HG03045 (cell line): Measurements from ENCODE around the gene UQCR11.

Experiments used
- ATAC-seq: cut with Tn5 transposase; IDR thresholded peaks from one replicate; pipeline ENCODE4 v1.9.1; 2021; ENCODE audit warnings: mild to moderate bottlenecking, moderate library complexity; ENCODE audit not compliant: unreplicated experiment

Gene UQCR11

DNA sequence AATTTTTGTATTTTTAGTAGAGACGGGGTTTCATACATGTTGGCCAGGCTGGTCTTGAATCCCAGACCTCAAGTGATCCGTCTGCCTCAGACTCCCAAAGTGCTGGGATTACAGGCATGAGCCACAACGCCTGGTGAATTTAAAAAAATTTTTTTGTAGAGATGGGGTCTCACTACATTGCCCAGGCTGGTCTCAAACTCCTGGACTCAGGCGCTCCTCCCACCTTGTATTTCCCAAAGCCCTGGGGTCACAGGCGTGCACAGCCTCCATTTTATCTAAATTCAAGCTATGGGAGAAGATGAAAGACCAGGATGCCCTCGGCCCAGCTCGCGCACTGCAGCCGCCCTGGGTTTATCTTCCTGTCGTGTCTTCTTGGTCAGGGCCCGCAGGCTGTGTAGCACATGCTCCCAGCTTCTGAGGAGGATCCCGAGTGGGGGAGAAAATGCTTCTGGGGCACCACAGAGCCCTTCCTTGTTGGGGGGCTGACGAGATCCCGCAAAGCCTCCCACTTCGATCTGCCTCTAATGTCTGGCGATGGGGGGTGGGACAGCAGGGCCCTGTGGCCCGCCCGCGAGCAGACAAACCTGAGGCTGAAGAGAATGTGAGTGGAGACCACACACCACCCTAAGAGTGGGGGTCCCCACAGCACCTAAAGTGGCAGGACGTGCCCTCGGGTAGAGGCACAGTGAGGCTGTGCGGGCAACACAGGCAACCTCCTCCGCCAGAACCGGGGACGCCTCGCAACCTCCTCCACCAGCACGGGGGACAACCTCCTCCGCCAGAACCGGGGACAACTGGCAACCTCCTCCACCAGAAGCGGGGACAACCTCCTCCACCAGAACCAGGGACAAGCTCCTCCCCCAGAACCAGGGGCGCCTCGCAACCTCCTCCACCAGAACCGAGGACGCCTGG is 31.3 kb upstream of the UQCR11 start:
- no peak for ATAC-seq

GRCh38 chr19:1634938-1635243 is 29.6 kb upstream of the UQCR11 start:
- ATAC-seq: no peak

- no peak for ATAC-seq
Observed at GRCh38 chr19:1634242-1634937, 29.1 kb upstream of the UQCR11 start.

- ATAC-seq: no peak
Observed at GRCh38 chr19:1633269-1633826, 28.1 kb upstream of the UQCR11 start.

- ATAC-seq: no peak
Observed at GRCh38 chr19:1632462-1633268, 27.4 kb upstream of the UQCR11 start.

GRCh38 chr19:1631557-1632100 is 26.4 kb upstream of the UQCR11 start:
- no peak for ATAC-seq

GRCh38 chr19:1630811-1631210 is 25.5 kb upstream of the UQCR11 start:
- ATAC-seq: no peak

- no peak for ATAC-seq
Observed at GRCh38 chr19:1630012-1630411, 24.8 kb upstream of the UQCR11 start.

GRCh38 chr19:1629256-1629808 is 24.1 kb upstream of the UQCR11 start:
- no peak for ATAC-seq

- no peak for ATAC-seq
Observed at GRCh38 chr19:1627194-1627593, 21.9 kb upstream of the UQCR11 start.

GRCh38 chr19:1626417-1627010 is 21.3 kb upstream of the UQCR11 start:
- no peak for ATAC-seq

DNA sequence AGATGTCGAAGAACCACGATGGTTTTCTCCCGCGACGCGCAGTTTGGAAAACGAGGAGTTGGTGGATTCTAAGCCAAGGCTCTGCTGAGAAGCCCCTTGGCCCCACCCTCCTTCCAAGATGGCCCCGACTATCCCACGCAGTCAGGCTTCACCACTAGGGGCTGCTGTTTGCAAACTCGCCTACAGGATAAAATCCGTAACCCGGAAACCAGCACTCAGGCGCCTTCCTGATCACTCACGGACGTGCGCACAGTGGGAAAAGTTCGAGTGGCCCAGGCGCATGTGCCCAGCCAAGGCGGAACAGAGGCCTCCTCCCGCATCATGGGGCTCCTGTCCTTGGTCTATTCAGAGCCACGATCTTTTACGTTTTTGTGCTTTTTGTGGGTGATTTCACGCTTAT is 19.2 kb upstream of the UQCR11 start:
- no peak for ATAC-seq

- no peak for ATAC-seq
Observed at GRCh38 chr19:1622541-1622940, 17.3 kb upstream of the UQCR11 start.

GRCh38 chr19:1622007-1622406 is 16.7 kb upstream of the UQCR11 start:
- no peak for ATAC-seq

- ATAC-seq: no peak
Observed at GRCh38 chr19:1621574-1621973, 16.3 kb upstream of the UQCR11 start.

GRCh38 chr19:1621021-1621420 is 15.8 kb upstream of the UQCR11 start:
- ATAC-seq: no peak

DNA sequence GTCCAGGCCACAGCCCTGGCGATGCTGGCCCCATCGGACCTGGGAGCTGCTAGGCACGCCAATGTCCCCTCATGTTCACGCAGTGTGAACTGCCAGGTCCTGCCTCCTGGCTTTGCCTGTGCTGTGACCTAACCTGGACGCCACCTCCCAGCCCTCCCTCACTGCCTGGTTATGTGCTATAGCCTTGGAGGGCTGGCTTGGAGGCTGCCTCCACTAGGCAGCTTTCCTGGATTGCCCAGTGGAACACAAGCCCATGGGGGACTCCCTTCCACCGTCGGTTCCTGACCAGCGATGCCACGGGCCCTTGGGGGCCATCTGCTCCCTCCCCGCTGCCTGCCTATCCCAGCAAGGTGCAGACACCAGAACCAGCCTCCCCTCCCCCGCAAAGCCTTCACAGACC is 15.2 kb upstream of the UQCR11 start:
- no peak for ATAC-seq

GRCh38 chr19:1619703-1620102 is 14.4 kb upstream of the UQCR11 start:
- no peak for ATAC-seq

DNA sequence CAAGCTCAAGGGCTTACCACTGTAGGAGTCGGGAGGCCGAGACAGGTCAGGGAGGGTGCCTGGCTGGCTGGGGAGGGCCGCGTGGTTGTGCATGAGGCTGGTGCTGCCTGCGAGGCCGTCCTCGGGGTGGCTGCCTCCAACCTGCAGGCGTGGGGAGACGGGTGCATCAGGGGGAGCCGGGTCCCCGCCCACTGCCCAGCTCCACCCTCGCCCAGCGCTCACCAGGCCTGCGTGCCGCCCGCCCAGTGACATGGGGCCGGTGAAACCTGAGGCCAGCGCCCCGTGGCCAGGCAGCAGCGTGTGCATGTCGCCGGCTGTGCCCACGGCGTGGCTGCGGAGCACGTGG is 13.8 kb upstream of the UQCR11 start:
- ATAC-seq: no peak
